ENCODE results near the gene POLR3E.

DNA sequence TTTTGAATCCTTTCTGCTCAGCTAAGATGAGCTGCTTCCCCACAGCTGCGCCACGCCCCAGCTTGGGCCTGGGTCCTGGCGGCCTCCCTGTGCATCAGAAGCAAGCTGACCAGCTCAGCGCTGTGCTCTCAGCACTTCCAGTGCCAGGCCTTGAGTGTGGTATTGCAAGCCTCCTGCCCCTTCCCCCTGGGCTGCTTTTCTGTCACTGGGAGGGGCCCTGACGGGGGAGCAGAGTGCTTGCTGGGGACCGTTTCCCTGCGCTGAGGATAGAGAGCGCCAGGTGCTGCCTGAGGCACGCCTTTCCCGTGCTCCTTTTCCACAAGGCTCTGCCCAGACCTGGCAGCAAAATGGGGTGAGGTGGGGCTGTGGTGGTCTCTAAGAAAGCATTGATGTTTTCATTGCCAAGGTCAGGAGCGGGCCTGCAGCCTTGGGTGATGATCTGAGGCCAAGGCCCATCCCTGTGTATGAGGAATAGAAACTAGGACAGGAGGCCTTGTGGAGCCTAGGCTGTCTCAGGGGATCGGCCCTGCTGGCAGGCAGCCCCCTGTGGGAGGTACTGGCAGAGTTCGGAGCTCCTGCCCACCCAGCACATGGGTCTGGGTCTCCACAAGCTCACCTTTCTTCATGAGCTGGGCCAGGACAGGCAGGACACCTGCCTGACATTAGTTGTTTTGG lies 29.7 kb downstream of the POLR3E start:
- TF ChIP-seq CTCF (IDR thresholded peaks at IDR 0.05) = no peak
- TF ChIP-seq POLR2A (IDR thresholded peaks at IDR 0.05) = no peak

All from esophagus squamous epithelium (tissue), 4 donors.